Stimulated activated CD8-positive, alpha-beta memory T cell treated with anti-CD3 and anti-CD28 coated beads, Interleukin-12 subunit alpha, Interleukin-12 subunit beta, amount 100 ng/mL, for 4 hours (primary cell): ENCODE results near the gene PDE6C.

ENCODE experiments used
- DNase-seq: peaks from one replicate; pipeline ENCODE4 v3.0.0-alpha.2; 2020; ENCODE audit warnings: low read depth

PDE6C gene

DNA sequence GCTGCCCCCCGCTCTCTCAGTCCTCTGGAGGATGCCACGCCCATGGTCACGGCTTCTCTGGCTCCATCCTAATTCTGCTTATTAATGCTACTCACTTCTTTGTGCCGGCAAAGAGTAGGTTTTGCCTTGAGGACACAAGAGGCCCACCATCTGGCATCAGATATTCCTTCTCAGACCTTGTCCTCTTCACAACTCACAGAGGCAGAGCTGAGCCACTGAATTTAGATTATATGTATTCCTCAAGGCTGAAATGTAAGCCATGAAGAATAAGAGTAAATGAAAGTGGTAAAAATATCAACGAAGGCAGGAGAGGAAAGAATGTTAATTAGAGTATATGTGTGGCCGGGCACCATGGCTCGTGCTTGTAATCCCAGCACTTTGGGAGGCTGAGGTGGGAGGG lies 17.8 kb upstream of the PDE6C start:
- no peak for DNase-seq

DNA sequence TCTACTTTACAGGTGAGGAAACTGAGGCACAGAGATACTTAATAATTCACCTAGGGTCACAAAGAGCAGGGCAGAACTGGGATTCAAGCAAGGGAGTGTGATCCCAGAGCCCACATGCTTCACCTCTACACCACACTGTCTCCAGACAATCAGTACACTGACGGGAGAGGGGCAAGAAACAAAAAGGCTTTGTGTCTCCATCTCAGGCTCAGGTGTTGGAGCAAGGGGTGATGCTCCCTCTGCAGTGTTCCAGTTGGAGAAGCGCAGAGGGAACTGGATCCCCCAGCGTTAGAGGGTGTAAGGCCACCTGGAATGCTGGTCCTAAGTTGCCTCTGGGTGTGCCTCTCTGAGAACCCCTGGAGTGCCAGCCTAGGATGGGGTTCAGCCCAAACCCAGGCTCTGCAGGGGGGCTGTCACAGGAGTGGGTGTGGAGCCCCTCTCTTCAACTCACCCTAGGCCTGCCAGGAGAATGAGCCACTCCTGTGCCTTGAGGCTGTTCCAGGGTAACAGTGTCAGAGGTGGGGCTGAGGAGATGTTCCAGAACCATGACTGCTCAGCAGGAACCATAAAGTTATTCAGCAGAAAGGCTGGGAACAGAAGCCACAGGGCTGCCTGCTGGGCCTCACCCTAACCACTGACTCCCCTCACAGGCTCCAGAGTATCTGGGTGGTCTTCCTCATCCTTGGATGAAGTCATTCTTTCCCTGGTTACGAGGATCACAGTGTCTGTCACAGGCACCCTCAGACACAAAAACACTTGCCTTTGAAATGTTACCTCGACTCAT lies 16.8 kb upstream of the PDE6C start:
- DNase-seq = no peak

DNA sequence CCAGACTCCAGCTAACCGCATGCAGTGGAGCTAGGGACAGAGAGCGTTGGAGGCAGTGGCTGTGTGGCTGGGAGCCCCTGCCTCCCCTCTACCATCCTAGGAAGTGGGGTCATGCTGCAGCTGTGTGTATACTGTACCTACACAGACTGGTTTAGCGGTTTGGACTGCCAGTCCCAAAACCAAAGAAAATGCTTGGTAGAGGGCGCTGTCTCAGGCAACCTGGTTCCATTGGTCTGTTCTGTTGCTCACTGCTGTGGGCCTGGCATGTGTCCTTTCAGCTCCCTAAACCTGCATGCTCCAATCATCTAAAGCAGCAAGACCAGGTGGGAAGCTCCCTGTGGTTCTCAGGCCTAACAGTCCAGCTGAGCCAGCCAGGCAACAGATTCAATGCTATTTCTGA lies 15.8 kb upstream of the PDE6C start:
- DNase-seq = no peak

DNA sequence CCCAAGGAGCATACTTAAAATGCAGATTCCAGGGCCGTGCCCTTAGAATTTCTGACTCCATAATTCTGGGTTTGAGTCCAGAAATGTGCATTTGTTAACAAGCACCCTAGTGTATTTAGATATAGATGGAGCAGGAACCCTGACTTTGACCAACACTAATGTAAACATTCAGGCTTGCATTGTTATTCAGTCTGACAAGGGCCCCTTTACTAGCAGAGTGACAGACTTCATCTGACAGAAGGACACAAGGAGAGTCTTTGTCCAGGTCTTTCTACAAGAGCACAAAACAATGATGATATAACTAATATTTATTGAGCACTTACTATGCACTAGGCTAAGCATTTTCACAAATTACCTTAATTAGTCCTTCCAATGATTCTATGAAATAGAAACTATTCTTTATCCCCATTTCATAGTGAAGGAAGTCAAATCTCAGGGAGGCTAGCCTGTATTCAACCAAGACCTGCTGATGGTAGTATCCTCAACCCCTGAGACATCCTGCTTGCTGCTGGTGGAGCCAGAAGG lies 15.2 kb upstream of the PDE6C start:
- no peak for DNase-seq

DNA sequence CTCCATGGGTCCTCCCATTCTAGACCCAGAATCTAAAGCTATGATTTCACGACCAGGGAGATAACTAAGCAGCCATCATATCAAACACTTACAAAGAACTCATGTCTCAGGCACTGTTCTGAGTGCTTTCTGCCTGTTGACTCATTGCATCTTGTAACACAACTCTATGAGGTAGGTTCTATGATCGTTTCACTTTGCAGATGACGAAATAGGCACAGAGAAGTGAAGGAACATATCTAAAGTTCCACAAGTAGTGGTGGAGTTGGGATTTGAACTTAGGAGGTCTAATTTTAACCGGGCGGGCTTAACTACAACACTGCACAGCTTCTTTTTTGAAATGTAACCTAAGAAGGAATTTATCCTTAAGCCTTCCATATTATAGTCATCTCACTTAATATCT lies 14.2 kb upstream of the PDE6C start:
- DNase-seq = no peak

DNA sequence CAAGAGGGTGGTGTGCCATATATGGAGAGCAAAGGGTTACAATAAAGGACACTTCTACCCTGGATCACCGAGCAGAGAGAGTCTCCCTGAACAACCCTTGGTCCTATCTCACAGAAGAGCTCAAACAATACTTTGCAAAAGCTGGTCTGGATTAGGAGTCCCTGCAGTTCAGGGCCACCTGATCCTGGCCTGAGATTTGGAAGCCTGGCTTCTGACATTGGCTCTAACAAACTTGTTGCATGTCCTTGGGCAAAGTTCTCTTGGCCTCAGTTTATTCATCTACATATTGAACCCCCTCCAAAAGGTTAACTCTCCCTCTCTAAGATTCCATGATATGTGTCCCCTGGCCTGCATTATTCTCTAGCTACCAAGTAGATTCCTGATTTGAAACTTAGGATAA lies 13.0 kb upstream of the PDE6C start:
- no peak for DNase-seq

DNA sequence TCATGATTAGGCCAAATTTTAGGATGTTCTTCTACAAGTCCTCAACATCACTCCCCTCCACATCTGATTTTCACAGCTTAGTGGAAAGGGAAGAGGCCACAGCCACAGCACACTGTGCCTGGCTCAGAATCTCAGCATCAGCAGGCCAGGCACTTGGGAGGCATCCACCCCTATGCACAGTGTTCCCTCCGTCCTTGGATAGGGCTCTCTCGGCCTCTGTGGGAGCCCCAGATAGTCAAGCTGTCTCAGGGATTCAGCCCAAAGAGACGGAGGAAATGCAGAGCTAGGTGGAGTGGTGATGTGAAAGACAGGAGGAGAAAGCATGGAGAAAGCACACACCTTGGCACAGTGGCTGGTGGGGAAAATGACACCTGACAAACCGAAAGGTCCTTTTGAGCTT lies 12.6 kb upstream of the PDE6C start:
- no peak for DNase-seq

DNA sequence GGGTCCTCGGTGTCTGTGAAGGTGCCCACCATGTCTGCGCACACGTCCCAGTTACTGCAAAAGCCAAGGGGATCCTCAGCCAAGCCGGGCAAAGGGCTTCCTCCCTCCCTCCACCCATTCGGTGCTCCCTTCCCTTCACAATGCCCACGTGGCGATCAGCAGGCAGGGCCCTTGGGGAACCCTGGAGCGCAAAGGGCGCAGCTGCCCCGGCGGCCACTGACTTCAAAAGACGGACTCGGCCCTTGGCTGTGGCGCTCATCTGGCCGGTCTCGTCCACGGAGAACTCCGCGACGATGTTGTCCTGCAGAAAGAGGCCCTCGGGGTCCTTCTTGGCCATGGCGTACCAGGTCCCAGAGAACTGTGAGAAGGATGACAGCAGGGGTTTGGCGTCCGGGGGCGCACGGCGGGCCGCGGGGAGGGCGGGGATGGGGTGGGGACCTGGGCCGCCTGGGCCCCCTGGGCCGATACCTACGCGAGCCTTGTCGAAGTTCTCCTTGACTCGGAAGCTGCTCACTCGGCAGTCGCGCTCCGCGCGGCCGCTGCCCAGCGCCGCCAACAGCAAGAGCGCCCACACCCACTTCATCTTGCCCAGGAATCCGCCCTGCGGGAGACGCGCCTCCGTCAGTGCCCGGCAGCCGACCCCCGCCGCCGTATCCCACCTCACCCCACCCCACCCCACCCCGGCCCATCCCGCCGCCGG lies 11.7 kb upstream of the PDE6C start:
- no peak for DNase-seq

DNA sequence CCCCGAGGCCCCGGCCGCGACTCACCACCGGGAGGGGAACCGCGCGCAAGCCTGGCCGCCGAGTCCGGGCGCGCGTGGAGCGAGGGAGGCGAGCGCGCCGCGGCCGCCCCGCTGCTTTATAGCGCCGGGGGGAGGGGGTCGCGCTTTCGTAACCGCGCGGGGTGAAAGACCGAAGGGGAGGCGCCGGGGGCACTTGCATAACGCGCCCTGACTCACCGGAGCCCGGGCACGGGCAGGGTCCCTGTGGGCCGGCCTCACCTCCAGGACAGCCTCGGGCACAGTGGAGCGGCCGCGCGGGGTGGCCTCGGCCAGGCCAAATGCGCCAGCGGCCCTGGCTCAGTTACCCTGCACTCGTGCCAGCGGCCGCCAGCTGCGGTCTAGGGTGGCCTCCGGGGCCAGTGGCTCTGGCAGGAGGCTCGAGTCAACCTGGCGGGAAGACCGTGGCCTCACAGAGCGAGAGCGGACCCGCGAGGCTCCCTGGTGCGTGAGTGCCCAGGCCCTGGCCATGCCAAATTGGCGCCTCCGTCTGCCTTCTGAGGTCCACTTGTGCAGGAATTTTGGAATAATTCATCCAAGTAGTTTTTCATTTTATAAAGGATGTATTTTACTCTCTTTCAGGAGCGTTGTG lies 11.1 kb upstream of the PDE6C start, which contains the start of gene RBP4:
RBP4 (minus strand) TSS at position 90 of the 628 bp plus-strand sequence. CDS start 207 bp downstream, outside the sequence.
- no peak for DNase-seq

DNA sequence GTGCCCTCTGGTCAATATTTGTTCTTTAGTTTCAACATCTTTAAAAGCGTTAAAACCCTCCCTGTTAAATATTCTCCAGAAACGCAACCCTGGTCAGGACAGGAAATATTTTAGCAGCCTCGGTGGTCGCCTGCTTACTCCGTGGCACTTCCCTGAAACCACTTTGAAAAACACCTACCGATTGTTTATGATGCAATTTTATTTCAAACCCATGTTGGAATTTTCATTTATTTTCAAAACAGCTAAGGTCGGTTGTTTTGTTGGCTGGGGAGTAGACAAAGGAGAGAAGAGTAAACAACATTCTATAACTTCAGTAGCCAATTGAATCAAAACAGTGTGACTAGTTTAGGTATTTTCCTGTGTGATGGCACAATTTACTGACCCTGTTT lies 10.6 kb upstream of the PDE6C start:
- DNase-seq = no peak

DNA sequence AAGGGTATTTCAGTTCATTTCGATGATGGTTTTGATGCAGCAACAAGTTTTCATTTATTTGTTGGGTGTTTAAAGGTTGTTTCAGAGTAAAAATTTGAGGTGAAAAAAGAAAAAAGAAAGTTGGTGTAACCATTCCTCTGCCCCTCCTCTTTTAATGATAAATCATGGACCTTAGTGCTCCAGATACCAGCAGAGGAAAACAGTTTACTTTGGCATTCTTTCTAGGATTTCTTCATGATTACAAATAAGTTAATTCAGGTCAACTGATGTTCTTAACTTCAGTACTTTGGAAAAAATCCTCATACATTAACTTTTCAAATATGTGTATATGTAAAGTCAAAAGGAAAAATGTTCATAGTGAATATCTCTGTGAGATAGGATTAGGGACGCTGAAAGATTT lies 9.3 kb upstream of the PDE6C start:
- DNase-seq = no peak

DNA sequence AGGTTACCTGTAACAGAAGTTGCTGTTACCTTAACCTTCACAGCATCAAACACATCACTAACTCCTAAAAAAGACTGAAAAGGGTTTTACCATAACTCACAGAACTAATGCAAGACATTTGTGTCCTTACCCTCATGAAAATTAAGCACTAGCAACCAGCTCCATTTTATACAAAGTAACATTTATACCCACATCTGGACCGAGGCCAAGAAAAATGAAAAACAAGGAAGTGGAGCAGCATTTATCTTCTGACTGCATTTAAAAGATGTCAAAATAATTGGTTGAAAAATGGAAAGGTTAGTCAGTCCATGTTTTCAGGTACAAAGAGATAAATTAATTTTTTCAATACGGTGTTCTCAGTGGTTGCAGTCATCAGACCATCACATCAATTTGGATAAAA lies 8.2 kb upstream of the PDE6C start:
- DNase-seq = no peak

DNA sequence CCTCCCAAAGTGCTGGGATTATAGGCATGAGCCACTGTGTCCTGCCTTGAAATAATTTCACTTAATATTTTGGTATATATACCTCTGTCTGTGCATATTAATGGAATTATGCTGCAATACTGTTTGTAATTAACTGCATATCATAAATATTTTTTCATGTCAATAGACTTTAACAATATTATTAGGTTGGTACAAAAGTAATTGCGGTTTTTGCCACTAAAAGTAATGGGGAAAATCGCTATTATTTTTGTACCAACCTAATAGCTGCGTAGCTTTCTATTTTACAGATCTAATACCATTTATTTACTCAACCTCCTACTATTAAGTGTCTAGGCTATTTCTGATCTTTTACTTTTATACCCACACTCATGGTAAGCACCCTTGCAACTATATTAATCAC lies 3.9 kb upstream of the PDE6C start:
- no peak for DNase-seq

DNA sequence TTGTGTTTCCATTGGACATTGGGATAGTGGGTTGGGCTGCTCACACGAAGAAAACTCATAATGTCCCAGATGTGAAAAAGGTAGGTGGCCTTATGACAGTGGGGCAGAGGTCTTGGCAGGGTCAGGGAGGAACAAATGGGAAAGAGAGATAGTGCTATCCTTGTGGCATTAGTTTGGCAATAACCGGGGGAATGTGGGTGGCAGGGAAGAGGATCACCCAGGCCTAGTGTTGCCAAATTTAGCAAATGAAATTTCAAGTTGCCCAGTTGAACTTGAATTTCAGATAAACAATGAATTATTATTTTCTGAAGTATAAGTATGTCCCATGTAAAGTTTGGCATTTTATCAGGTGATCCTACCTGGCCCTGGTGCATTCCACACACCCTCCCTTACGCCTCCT lies 789 bp downstream of the PDE6C start:
- no peak for DNase-seq

DNA sequence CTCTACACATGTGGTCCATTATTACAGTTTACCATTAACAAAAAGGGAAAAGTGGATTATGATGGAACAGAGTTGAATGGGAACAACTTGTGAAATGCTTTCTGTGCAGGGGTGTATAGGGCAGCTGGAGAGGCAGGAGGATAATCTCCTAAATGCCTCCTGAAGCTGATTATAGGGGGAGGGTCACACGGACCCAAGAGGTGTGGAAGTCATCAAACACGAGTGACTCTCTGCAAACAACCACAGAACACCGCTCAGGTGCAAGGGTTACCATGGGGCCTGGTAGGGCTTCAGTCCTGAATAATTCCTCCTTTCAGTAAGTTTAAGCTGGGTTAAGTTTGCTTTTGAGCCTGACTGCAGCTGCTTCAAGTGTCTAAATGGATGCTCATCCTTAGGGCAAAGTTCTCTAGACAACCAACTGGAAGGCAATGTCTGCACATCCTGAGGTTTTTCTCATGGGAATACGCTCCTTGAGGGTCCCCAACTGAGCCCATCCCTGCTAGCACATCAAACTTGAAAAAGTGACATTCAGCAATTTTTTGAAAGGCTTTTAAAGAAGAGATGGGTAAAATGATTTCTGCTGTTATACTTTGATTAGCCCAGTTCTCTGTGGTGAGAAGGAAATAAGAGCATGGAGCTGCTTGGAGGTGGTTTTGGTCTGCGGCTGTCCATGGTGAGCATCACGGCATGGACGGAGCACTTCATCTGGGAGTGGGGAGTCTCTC lies 1.9 kb downstream of the PDE6C start:
- no peak for DNase-seq

DNA sequence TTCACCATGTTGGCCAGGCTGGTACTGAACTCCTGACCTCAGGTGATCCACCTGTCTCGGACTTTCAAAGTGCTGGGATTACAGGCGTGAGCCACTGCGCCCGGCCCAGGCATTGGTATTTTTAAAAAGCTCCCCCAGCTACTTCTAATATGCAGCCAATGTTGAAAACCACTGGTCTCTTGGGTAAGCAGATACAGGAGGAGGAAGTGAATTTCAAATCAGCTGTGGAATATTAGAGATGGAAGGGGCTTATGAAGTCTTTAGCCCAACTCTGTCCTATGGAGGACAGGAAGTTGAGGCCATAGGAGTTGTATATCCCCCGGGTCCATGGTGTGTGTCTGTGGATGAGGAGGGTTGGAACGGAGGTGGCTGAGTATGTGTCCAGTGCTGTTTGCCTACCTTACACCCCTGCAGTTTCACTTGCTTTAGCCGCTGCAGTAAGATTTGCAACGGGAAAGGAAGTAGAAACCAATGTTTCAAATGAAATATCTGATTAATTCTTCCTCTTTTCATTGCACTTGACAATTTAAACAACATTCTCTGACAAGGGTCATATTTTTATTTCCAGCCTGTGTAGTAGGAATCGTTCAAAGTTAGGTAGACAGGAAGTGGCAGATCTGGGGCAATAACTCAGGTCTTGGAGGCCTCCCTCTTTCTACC lies 3.4 kb downstream of the PDE6C start:
- no peak for DNase-seq

DNA sequence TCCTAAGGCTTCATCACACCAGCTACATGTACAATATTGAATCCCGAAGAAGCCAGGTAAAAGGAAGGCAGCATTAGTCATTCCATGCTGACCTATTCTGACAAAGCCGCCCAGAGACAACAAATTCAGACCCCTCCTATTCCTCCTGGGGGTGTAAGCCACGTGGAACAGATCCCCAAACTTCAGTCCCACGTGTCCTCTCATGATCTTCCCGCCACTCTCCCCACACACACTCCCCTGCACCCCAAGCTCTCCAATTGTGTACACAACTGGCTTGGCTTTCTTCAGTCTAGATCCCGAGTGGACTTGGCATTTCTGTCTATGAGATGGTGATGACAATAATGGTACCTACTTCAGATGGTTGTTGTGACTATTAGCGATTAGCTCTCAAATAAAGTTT lies 8.6 kb downstream of the PDE6C start:
- DNase-seq = no peak

DNA sequence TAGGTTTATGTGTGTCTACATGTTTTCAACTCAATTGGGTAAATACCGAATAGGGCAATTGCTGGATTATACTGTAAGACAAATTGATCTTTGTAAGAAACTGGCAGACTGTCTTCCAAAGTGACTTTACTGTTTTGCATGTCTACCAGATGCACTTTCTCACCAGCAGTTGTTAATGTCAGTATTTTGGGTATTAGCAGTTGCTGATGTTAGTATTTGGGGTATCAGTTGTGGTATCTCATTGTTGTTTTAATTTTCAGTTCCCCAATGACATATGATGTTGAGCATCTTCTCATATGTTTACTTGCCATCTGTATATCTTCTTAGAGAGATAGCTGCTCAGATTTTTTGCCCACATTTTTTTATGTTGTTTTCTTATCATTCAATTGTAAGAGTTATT lies 10.6 kb downstream of the PDE6C start:
- no peak for DNase-seq

DNA sequence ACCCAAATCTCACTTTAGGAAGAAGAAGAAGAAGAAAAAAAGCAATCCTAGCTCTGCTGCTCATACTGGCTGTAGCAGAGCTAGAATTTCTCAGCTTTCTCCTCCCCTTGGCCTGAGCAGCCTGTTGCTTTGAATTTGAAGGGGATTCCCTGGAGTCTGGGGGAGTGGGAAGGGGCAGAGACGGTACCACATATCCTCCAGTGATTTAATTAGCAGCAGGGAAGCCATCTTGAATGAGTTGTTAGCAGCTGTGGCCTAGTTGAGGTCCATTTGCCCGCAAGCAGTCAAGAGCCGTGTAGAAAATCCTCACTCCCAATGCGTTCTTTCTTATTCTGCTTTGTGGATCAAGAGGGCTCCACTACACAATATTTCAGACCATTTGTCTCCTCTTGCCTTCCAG lies 16.5 kb downstream of the PDE6C start:
- no peak for DNase-seq

DNA sequence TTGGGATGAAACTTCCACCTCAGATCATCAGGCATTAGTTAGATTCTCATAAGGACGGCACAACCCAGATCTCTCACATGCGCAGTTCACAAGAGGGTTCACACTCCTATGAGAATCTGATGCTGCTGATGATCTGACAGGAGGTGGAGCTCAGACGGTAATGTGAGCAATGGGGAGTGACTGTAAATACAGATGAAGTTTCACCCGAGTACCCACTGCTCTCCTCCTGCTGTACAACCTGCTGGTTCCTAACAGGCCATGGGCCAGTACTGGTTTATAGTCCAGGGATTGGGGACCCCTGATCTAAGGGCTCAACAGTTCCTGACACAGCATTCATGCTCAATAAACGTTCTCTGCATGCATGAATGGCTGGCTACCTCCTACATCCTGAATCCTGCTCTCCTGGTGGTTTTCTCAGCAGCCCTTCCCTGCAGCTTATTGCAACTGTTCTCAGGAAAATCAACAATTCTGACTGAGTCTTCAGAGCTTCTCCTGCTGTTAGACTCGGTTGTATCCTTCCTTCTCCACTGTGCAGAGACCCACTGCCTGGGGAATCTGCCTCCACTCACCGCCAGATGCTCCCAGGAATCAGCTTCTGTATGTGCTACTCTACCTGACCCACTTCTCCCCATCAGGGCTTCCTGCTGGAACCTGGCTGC lies 17.4 kb downstream of the PDE6C start:
- DNase-seq = no peak
